ENCODE data around the gene MEN1. TPM values are rescaled to one million over a fixed set of nuclear protein-coding genes. Genes with fewer than 3 reads are reported as not detected.

The MEN1 gene
- total and polyA plus RNA-seq, 12 donors = 15.3 to 50.6 (median 28.7) TPM

- peak in 2 of 7 donors; percentile 13 to 15 for DNase-seq
- peak overlapping the region in 1 of 5 donors; percentile 80 for H3K27ac ChIP-seq
- peaks cover 15 to 41% of the 10 kb centered on the region in 2 donors for H3K4me1 ChIP-seq (replicated peaks in 1 of 2)
- no peaks in the 10 kb centered on the region for H3K9me3 ChIP-seq (replicated peaks in 1 of 3)
- H3K36me3 ChIP-seq (replicated peaks in 1 of 2) = peaks cover 0 to 7% of the 10 kb centered on the region in 2 donors
- TF ChIP-seq POLR2A (IDR thresholded peaks at IDR 0.05) (no peak), CTCF (IDR thresholded peaks at IDR 0.05) (no peak)
- intact Hi-C loops (cut with DNase I) = no loop called here
- WGBS, 4 donors = 69 to 77% (median 75%) methylated on average over 9 to 15 of the region's 15 CpGs
- no peaks in the 10 kb centered on the region for H3K27me3 ChIP-seq
- H3K4me3 ChIP-seq = no peak overlapping the region
These were observed 51.8 kb downstream of the MEN1 start for GRCh38 chr11:64758330-64759079.

DNA sequence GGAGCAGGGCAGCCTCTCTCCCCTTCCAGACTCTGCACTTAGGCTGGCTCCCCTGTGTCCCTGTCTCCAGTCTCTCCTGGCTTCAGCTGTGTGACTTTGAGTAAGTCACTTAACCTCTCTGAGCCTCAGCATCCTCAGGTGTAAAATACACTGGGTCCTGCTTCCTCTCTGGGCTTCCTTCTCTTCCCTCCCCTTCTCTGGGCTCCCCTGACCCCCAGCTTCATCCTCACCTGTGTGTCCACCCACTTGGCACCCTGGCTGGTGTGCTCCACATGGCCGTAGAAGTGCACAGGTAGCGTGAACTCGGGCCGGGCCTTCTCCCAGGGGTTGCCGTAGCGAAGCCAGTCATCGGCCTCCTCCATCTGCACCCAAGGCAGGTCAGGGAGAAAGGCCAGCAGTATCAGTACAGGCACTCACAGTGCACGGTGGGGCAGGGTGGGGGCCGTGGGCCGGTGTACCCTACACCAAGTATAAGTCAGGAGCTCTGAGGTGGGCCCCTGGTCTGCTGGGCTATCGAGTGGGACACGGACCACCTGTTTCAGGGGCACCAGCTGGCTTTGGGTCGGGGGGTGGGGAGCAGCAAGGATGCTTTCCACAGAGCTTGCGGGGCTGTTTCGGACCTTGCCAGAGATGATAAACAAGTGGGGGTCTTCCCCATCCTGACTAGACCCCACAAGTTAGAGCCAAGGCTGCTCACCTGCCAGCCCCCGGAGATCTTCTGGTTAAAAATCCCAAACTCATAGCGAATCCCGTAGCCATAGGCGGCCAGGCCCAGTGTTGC lies 52.6 kb downstream of the MEN1 start:
- Histone ChIP-seq H3K4me3 (no peak overlapping the region), H3K27ac (no peak overlapping the region), H3K9me3 (replicated peaks in 1 of 3) (no peaks in the 10 kb centered on the region), H3K36me3 (replicated peaks in 1 of 2) (no peaks in the 10 kb centered on the region), H3K4me1 (replicated peaks in 1 of 2) (peaks cover 8 to 34% of the 10 kb centered on the region in 2 donors), H3K27me3 (no peaks in the 10 kb centered on the region)
- peak in 1 of 7 donors; percentile 18 for DNase-seq
- WGBS, 4 donors = 84 to 89% (median 87%) methylated on average over 3 to 19 of the region's 19 CpGs
- intact Hi-C loops (cut with DNase I) = no loop called here
- TF ChIP-seq POLR2A (IDR thresholded peaks at IDR 0.05) (no peak), CTCF (IDR thresholded peaks at IDR 0.05) (no peak)

- TF ChIP-seq POLR2A (IDR thresholded peaks at IDR 0.05) = no peak
- TF ChIP-seq CTCF (IDR thresholded peaks at IDR 0.05) = no peak
- Histone ChIP-seq H3K27me3 (no peaks in the 10 kb centered on the region), H3K36me3 (replicated peaks in 1 of 2) (no peaks in the 10 kb centered on the region), H3K9me3 (replicated peaks in 1 of 3) (no peaks in the 10 kb centered on the region), H3K4me3 (no peak overlapping the region), H3K27ac (no peak overlapping the region), H3K4me1 (replicated peaks in 1 of 2) (peaks cover 0 to 16% of the 10 kb centered on the region in 2 donors)
- intact Hi-C loops (cut with DNase I) = no loop called here
- 85 to 91% (median 87%) methylated on average over 8 to 13 of the region's 13 CpGs for WGBS, 4 donors
- DNase-seq = peak in 1 of 7 donors; percentile 11
These were observed 54.5 kb downstream of the MEN1 start for GRCh38 chr11:64755681-64756361.

All from adrenal gland (tissue), 12 donors.